HG02763 (cell line): Measurements from ENCODE around the gene TEX54.
"Not testable (repeated sequence)": the region's sequence is repeated elsewhere in the genome, so short reads cannot be mapped to it uniquely, and the experiment has no call there.

Experiments
- ATAC-seq: cut with Tn5 transposase; IDR thresholded peaks from one replicate; pipeline ENCODE4 v1.9.1; 2021; ENCODE audit warnings: mild to moderate bottlenecking, moderate library complexity; ENCODE audit not compliant: unreplicated experiment

Gene TEX54

DNA sequence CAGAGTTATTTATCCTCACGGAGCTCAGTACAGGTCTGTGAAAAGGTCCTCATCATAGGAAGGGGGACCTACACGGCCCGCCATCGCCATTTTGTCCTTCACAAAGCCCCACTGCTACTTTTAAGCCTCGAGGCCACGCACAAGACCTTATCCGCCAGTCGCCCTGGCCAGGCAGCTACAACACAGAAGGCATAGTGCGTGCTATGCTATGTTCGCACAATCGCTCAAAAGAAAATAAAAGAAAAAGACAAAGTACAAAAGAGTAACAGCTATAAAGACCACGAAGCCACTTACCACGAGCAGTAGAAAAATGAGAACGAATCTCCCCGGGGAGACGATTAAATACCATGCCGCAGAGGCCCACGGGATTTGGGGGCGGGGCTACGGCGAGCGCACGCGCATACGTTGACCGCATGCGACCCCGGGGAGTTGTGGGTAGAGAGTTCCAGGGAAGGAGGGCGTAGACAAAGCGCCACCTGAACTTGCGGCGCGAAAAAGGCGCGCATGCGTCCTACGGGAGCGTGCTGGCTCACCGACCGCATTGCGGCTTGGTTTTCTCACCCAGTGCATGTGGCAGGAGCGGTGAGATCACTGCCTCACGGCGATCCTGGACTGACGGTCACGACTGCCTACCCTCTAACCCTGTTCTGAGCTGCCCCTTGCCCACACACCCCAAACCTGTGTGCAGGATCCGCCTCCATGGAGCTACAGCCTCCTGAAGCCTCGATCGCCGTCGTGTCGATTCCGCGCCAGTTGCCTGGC lies 23.1 kb upstream of the TEX54 start:
- ATAC-seq = peak; percentile 90

DNA sequence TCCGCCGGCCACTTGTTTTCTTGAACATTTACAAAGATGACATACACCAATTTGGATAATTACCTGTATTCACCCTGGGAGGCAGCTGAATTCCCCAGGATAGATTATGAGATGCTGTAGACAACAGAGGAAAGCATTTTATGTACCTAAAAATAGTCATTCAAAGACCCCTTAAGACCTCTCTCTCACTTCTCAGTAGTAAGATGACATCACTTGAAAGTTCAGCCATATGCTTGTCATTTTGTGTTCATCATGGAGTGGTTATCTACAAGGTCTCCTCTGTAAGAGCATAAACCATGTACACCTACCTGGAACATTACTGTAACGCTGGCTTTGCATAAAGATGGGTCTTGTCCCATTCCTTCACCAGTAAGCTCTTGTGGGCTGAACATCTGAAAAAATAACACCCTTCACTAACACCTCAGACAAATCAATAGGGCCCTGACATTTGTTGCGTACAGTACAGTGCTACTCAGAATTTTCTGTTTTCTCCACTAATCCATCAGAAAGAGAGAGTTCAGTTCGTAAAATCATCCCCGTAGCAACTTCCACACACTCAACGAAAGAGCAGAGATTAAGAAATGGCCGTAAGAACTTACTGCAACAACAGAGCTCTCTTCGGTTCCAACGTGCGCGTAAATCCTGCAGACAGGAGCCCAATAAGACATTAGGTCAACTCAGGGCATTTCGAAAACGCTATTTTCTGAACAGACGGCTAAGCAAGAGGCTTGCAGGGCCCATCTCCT lies 22.4 kb upstream of the TEX54 start:
- no peak for ATAC-seq

DNA sequence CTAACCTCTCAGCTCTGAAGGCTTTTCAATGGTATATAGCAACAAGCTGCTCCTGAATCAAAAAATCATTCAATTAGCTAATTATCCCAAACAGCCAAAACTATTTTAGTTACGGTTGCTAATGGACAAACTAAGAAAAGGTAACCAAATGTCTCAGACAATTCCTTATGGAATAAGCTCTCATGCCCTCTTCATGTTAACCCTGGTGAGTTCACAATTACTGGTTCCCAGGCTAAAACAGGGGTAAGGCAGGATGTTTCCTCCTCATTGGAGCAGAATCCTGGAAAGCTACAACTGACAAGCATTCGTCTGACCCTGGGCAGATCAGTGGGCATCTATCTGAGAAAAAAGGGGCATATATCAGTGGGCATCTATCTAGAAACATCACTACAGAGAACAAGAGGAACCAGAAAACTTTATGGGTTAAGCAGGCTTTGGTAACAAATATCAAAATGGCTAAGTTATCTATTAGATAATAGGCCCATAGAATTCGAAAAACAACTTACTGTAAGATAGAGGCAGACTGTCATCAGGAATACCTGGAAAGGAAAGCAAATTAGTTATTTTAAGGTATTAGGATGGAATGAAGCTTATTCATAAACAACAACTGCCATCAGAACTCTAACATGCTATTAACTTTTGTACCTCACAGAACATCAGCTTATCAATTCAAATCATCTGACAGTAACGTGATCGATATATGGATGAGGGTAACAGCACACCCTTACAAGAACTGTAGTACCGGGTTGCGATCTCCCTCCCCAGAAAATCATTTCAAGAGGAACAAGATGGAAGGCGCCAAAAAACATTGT lies 21.6 kb upstream of the TEX54 start:
- no peak for ATAC-seq

DNA sequence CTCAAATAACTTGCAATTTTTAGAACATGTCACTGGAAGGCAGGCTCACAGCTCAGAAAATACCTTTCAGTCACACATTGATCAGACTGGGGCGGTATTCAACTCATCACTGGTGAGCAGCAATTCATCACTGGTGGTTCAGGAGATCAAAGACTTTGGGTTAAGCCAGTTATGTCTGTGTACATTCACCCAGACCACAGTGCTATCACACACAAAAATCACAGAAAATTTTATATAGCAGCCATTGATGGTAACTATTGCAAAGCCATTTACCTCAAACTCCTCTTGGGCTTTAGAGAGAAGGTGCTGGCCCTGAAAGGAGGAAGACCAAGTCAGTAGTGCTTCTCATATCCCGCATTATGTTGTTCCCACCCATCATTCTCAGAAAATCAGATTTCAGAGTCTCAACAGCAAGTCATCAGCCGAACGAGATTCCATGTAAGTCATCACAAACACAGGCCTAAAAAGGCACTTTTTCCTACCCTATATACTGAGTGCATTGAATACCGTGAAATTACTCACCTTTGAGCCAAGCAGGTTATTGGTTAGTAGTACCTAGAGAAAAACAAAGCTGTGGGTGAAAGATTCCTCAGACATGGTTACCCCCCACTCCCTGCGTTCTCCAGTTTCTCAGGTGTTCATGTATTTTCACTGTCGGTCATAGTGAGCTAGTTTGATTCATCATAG lies 20.8 kb upstream of the TEX54 start:
- ATAC-seq = no peak

DNA sequence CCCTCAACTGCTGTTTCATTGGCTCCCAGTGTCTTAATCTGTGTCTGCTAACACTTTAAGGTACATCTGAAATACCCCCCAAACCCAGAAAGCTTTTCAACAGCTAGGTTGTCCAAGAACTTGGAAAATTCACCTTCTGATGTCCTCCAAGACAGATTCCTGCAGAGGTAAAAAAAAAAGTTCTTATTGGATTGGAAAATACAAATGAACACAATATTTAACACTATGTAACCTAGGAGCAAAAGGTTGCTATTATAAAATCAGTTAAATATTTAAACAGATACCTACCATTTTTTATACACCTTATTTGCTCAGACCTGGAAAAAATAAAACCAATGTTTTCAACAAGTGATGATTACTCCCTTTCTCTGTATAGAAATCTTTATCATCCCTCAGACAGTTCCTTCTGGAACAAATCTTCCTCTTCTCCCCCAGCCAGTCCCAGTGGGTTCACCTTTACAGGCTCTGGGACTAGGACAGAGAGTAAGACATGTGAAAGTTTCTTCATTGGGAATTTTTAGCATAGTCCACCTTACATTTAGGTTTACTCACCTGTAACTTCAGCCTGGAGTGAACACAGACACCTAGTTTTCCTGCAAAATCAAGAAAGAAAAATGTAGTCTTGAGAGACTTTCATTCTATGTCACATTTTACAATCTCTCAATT lies 20.0 kb upstream of the TEX54 start:
- ATAC-seq = no peak

DNA sequence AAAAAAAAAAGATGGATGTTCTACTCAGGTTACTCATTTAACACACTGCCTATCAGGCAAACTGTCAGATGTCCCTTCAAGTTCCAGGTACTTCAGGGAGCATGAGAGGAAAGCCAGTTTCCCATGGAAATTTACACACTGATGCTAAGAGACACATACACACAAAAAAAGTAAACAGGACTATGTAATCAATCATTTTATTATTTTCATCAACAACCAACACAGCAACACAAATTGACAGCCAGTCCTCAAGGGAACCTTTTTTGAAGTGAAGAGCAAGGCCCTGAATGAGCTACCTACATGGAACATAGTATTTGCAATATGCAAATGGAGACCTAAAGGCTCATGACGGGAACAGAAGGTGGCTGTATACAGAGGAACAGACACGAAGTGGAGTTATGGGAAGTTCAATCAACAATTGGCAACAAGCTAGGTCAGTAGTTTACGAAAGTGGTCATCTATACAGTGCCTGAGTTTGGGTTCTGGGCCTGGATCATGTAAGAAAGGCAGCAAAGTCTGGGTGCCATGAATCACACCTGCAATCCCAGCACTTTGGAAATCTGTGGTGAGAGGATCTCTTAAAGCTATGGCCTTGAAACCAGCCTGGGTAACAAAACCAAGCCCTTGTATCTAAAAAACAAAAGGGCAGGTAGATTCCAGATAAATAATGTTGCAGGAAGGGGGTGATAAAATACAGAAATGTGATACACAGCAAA lies 19.3 kb upstream of the TEX54 start:
- no peak for ATAC-seq

DNA sequence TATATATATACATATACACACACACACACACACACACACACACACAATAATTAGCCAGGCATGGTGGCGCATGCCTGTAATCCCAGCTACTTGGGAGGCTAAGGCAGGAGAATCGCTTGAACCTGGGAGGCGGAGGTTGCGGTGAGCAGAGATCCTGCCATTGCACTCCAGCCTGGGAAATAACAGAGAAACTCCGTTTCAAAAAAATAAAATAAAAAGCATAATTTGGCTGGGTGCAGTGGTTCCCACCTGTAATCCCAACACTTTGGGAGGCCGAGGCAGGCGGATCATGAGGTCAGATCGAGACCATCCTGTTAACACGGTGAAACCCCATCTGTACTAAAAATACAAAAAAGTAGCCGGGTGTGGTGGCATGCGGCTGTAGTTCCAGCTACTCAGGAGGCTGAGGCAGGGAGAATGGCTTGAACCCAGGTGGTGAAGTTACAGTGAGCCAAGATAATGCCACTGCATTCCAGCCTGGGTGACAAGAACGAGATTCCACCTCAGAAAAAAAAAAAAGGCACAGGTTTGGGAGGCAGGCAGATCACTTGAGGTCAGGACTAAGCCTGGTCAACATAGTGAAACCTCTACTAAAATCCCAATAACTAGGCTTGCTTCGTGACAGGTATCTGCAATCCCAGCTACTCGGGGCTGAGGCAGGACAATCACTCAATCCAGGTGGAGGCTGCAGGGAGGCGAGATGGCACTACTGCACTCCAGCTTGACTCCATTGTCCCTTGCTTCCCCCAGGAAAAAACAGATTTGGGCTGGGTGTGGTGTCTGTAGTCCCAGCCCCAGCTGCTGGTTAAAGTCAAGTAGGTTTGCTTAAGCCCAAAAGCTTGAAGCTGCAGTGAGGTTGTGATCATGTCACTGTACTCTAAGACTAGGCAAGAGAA lies 18.5 kb upstream of the TEX54 start:
- ATAC-seq = no peak

DNA sequence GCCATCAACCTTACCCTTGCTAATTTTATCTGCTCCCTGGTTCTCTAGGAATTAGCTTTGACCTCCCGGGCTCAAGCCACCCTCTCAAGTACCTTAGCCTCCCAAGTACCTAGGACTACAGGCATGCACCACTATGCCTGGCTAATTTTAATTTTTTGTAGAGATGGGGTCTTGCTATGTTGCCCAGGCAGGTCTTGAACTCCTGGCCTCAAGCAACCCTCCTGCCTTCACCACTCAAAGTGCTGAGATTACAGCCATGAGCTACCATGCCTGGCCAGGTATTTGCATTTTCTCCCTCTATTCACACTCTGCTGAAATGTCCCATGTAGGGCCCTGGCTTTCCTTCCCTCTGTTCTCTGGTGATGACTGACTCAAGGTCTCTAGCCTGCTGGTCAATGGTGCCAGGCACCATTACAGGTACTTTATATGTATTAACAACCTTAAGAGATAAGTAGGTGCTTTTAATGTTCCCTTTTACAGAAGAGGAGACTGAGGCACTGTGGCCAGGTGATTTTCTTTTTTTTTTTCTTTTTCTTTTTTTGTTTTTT lies 15.2 kb upstream of the TEX54 start:
- ATAC-seq = no peak

DNA sequence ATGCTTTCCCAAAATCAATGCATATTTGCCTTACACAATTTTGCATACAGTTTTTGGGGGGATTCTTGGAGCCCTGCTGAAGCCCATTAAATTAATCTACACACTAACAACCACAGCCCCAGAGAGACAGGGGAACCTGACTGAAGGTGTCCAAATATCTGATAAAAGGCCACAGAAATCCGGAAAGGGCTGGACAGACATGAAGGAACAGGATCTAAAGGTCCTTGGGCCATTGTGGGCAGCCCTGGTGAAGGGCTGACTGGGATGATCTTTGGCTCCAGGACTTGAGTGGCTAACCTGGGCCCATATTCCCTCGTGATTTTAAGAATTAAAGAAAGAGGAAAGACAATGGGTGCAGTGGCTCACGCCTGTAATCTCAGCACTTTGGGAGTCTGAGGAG lies 13.5 kb upstream of the TEX54 start:
- no peak for ATAC-seq

DNA sequence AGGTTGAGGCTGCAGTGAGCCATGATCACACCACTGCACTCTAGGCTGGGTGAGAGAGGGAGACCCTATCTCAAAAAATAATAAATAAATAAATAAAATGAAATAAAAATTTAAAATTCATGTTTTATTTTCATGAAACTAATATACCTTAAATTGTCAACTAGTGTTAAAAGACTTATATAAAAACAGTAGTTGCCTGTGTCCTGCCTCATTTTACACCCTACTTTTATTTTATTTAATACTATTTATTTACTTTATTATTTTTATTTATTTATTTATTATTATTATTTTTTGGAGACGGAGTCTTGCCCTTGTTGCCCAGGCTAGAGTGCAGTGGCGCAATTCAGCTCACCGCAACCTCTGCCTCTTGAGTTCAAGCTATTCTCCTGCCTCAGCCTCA lies 11.5 kb upstream of the TEX54 start:
- no peak for ATAC-seq

DNA sequence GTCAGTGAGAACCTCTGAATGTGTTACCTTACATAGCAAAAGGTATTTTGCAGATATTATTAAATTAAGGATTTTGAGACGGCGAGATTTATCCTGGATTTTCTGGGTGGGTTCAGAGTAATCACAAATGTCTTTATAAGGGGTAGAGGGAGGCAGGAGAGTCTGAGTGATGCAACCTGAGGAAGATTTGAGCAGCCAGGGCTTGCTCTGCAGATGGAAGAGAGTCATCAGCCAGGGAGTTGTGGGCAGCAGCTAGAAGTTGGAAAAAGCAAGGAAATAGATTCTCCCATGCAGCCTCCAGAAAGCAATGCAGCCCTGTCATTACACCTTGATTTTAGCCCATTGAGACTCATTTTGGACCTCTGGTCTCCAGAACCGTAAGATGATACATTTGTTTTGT lies 10.8 kb upstream of the TEX54 start:
- no peak for ATAC-seq

DNA sequence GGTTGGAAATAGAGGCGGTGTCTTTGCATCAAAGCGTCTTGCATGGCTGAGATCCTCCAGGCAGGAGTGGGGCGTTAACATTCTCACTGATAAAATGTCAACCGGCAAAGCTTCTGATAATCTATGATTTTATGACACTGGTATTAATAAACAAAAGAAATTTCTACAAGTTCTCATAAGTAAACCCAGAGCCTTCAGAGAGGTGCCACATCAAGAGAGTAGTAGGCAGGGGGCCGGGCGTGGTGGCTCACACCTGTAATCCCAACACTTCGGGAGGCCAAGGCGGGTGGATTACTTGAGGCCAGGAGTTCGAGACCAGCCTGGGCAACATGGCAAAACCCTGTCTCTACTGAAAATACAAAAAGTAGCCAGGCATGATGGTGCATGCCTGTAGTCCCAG lies 10.2 kb upstream of the TEX54 start:
- not testable (repeated sequence) for ATAC-seq

DNA sequence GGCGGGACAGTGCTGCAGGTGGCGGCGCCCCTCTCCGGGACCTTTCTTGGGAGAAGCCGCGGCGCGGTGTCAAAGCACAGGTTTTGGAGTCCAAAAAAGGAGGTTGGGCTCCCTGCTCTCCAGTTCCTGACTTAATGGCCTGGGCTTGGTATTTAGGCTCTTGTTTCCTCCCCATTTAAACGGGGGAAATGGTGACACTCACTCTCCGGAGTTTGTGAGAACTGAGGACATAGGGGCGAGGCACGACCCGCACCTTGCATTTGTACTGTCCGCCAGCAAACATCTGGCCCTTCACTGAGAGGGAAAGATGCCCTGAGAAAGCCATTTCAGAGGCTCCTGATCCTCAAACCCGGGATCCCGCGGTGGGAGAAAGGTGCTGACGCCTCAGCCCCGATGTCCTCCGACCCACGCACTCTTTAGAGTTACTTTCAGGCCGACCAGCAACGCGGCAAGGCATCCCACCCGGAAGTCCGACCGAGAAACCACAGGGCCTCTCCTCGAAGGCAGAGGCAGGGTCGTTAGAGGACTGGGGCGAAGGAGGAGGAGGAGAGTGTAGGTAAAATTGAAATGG lies 9.6 kb upstream of the TEX54 start:
- no peak for ATAC-seq

DNA sequence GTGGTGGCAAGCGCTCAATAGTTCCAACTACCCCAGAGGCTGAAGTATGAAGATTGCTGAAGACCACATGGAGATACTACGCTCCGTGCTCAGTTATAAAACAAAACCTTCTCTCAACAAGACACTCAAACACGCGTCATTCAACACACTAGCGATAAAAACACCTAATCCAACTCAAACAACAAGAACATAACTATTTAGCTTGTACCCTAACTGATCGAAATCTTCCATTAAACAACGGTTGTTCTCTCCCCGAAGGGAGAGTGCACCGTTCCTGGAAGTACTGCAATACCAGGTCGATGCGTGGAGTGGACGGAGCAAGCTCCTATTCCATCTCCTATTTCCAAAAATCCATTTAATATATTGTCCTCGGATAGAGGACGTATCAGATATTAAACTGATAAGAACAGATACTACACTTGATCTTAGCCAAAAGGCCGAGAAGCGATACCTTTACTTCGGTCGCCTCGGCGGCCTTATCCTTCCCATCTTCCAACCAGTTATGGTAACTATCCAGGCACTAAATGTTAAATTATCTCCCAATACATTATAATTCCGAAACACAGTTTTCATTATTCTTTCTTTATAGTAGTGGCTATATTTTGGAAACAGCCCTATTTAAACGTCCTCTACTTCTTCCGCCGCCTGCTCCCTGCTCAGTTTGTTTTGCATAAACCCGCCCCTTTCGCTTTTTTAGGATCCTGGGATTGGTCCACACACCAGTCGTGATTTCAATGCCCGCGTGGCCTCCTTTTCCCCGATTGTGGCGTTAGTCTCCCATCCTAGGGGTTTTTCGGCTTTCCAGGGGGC lies 8.9 kb upstream of the TEX54 start:
- peak; percentile 39 for ATAC-seq

DNA sequence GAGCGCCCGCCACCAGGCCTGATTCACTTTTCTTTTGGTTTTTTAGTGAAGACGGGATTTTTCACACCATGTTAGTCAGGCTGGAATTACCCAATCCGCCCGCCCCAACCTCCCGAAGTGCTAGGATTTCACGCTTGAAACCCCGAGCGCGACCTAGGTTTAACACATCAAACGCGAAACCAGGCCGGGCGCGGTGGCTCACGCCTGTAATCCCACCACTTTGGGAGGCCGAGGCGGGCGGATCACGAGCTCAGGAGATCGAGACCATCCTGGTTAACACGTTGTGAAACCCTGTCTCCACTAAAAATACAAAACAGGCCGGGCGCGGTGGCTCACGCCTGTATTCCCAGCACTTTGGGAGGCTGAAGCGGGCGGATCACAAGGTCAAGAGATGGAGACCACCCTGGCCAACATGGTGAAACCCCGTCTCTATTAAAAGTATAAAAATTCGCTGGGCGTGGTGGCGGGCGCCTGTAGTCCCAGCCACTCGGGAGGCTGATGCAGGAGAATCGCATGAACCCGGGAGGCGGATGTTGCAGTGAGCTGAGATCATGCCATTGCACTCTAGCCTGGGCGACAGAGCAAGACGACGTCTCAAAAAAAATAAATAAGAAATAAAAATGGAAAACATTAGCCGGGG lies 8.2 kb upstream of the TEX54 start:
- peak; percentile 5 for ATAC-seq

DNA sequence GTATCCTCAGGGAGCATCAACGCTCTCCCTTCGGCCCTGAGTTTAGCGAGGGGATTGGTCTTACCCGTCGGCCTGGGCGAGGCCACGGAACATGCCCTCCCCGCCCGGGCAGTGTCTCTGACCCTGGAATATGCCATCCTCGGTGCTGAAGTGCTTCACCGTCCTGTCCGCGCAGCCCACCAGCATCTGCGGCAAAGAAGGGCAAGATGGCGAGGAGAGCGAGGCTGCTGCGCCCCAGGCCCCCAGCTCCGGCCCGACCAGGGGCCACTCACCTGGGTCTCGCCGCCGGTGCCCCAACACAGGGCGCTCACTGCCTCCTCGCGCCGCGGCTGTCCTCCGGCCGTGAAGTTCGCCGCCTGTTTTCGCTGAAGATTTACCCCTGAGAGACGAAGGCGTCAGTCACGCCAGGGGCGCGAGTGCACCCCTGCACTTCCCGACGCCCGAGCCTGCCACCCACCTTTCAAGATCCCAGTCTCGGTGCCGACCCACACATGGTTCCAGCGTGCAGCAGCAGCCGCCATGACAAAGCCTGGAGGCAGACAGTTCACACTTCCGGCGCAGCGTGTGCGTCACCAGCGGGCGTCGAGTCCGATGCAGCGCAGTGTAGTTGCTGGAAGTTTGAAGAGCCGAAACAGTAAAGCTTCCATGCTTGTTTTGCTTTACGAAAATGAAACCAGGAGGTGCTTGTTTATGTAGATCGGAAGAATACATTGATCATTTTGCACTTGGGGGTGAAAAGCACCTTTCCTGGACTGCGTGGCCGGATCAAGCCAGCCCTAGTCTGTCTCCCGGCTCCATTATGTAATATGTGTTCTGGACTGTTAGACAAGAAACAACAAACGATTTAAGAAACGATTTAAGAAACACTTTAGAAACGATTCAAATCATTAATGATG lies 6.7 kb upstream of the TEX54 start, which contains the start of gene WDR74:
TSS of gene WDR74 (minus strand) at position 541 of the 896 bp plus-strand sequence. CDS start at position 521, 20 bp downstream.
- ATAC-seq = peak; percentile 40
